Right lobe of liver (tissue), 6 donors: ENCODE measurements around the gene CROCC2. TPM values are rescaled to one million over a fixed set of nuclear protein-coding genes. Genes with fewer than 3 reads are reported as not detected.
A peak's percentile ranks its signal among the peaks of the same experiment; 100 is the strongest.

Source experiments
- ATAC-seq, 4 donors: fragments of 200-7000 bp; cut with Tn5 transposase; one replicate each; pipeline ENCODE4 v1.9.1; 2020; ENCODE audit warnings: mild to moderate bottlenecking in 4 of 4, moderate library complexity in 4 of 4
- DNase-seq, 3 donors: peaks; one replicate each; pipeline ENCODE4 v3.0.0-alpha.2; 2020
- H3K27ac ChIP-seq, 3 donors: fragments of 200-600 bp; one replicate each; pipeline ENCODE4 v1.8.0; 2022
- H3K27me3 ChIP-seq, 2 donors: fragments of 200-600 bp; one replicate each; pipeline ENCODE4 v1.8.0; 2022
- H3K36me3 ChIP-seq, 4 donors: fragments of 200-600 bp; sonication (generic) in 1 of 4; one replicate each; pipeline versions ENCODE4 v1.5.1 to v1.8.0; 2017 to 2022; ENCODE audit warnings: control low read depth in 1 of 4
- H3K4me1 ChIP-seq, 4 donors: fragments of 200-600 bp; sonication (generic) in 1 of 4; one replicate each; pipeline versions ENCODE4 v1.5.1 to v1.8.0; 2017 to 2022; ENCODE audit warnings: control low read depth in 1 of 4
- H3K4me3 ChIP-seq, 3 donors: fragments of 200-600 bp; one replicate each; pipeline ENCODE4 v1.8.0; 2022
- H3K9me3 ChIP-seq, 4 donors: fragments of 200-600 bp; sonication (generic) in 1 of 4; one replicate each; pipeline versions ENCODE4 v1.5.1 to v1.8.0; 2017 to 2022; ENCODE audit warnings: control low read depth in 1 of 4
- POLR2A ChIP-seq: fragments of 450-650 bp; IDR thresholded peaks from one replicate; pipeline ENCODE4 v1.6.1; 2017; ENCODE audit warnings: antibody characterized with exemption, mild to moderate bottlenecking
- WGBS: methylation state at CpG from one replicate; pipeline ENCODE4 v1.1.6; 2018; ENCODE audit warnings: low coverage, low lambda C conversion rate; ENCODE audit not compliant: insufficient coverage; ENCODE audit errors: missing lambda C conversion rate; 5-methylcytosine and 5-hydroxymethylcytosine counted together
- intact Hi-C, 2 donors: fragments of 100-400 bp; cut with DNase I; formaldehyde crosslinking; loops; one replicate each; pipeline versions ENCODE4 v1.11.2 to v1.14.1; 2022
- total RNA-seq, 6 experiments: library from RNA; depleted of rRNA in 2 of 6; stranded (reverse); fragments of >200 nt in 2 of 6; fragmentation: NEBNext Ultra II Directional in 3 of 6; extraction: Animal tissue kit (Norgen Biotek cat#: 25700) in 3 of 6; gene quantifications; one replicate each; pipeline versions ENCODE4 v1.1.0 to v1.2.4, GENCODE V29; 2016 to 2023
- TF ChIP-seq, protein P1 (sequence below), 4 donors: fragments of 200-600 bp in 3 of 4; fragments of 450-650 bp in 1 of 4; IDR thresholded peaks; one replicate each; pipeline versions ENCODE4 v1.5.1 to v1.8.0; 2016 to 2022; ENCODE audit warnings: antibody characterized with exemption in 4 of 4, mild to moderate bottlenecking in 2 of 4
- donor health status: DM: no; HTN: yes; CAD: no.
- donor health status: DM: no; HTN: no; CAD: no.
- donor health status: DM: no; HTN: no; CAD: no.
- donor health status: DM: no; HTN: yes; CAD: no.
- donor health status: DM: no; HTN: yes; CAD: no.

Gene CROCC2
- total RNA-seq, 6 experiments from 2014 or later = 0.06 to 0.15 (median 0.12) TPM; not detected in 1

DNA sequence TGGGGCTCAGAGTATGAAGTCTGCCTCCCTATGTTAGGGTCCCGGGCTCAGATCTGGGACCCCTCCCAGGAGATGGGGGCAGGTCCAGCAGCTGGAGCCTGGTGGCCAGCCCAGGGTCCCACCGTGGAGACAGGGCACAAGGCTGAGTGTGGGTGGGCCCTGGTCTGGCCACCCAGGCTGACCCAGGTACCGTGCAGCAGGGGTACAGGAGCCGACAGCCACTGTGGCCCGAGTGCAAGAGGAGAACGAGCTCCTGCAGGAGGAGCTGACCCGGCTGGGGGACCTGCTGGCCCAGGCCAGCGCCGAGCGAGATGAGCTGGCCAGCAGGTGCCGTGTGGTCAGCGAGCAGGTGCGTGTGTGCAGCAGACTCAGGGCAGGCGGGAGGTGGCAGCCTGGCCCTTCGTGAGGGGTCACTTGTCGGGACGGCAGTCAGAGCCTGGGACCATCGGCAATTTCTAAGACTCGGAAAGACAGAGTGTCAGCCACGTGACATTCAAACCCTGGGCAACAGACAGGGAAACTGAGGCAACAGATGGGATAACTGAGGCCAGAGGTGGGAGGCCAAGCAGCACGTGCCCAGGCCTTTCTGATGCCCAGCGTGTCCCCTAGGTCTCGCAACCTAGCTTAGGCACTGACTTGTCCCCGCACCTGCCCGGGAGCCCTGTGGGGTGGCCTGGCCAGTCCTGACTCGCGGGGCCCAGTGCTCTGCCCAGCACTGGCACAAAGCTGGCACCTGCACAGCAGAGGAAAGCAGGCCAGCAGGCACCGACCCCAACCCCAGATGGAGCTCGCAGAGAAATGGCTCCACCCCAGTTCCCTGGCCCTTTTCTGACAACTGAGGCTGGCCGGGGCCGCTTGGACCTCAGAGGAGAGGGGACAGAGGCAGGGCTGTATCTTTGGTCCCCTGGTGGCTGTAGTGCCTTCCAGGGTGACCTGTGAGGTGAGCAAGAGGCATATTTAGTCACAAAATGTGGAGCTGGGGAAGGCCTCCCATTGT, 13.9 kb downstream of the CROCC2 start:
- H3K4me1 ChIP-seq = no peaks in the 10 kb centered on the region
- ATAC-seq (no peak), DNase-seq (peak; percentile 7 to 45 (median 37))
- no peaks in the 10 kb centered on the region for H3K9me3 ChIP-seq
- no peak overlapping the region for H3K4me3 ChIP-seq
- intact Hi-C loops = loop anchor here in 1 of 2 donors (10.0 kb wide), 1 partner anchor 75 kb away; the partner anchor contains the start of gene SNED1
- H3K36me3 ChIP-seq = no peaks in the 10 kb centered on the region
- 100% methylated on average over 1 of the region's 31 CpGs for WGBS
- H3K27me3 ChIP-seq = no peaks in the 10 kb centered on the region
- no peak for TF ChIP-seq POLR2A
- TF ChIP-seq, protein P1, sequence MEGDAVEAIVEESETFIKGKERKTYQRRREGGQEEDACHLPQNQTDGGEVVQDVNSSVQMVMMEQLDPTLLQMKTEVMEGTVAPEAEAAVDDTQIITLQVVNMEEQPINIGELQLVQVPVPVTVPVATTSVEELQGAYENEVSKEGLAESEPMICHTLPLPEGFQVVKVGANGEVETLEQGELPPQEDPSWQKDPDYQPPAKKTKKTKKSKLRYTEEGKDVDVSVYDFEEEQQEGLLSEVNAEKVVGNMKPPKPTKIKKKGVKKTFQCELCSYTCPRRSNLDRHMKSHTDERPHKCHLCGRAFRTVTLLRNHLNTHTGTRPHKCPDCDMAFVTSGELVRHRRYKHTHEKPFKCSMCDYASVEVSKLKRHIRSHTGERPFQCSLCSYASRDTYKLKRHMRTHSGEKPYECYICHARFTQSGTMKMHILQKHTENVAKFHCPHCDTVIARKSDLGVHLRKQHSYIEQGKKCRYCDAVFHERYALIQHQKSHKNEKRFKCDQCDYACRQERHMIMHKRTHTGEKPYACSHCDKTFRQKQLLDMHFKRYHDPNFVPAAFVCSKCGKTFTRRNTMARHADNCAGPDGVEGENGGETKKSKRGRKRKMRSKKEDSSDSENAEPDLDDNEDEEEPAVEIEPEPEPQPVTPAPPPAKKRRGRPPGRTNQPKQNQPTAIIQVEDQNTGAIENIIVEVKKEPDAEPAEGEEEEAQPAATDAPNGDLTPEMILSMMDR (IDR thresholded peaks at IDR 0.05) = no peak
- no peak overlapping the region for H3K27ac ChIP-seq

DNA sequence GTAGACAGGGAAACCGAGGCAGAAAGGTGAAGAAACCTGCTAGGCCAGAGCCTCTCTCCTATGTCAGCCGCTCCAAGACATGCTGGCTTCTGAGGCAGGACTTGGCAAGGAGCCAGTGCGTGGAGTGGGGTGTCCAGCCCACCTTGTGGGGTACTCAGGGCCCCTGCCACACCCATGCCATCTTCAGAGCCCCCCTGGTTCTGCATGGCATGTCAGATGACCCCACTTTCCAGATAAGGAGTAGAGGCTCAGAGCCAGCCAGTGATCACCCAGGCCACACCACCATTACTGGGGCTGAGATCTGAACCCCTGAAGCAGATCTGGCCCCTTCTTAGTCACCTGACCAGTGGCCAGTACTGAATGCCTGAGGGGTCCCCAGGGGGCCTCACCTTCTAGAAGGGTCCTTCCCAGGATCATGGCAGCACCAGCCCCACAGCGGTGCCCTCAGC, 14.7 kb downstream of the CROCC2 start:
- H3K27ac ChIP-seq = no peak overlapping the region
- peak; percentile 20 to 43 (median 28) for DNase-seq
- no peak overlapping the region for H3K4me3 ChIP-seq
- no peak for ATAC-seq
- no peaks in the 10 kb centered on the region for H3K27me3 ChIP-seq
- no peaks in the 10 kb centered on the region for H3K36me3 ChIP-seq
- TF ChIP-seq, protein P1 (IDR thresholded peaks at IDR 0.05) = no peak
- TF ChIP-seq POLR2A = no peak
- H3K4me1 ChIP-seq = no peaks in the 10 kb centered on the region
- intact Hi-C loops = no loop called here
- no peaks in the 10 kb centered on the region for H3K9me3 ChIP-seq
- WGBS = no CpG with 5 or more reads among the region's 4 CpGs

DNA sequence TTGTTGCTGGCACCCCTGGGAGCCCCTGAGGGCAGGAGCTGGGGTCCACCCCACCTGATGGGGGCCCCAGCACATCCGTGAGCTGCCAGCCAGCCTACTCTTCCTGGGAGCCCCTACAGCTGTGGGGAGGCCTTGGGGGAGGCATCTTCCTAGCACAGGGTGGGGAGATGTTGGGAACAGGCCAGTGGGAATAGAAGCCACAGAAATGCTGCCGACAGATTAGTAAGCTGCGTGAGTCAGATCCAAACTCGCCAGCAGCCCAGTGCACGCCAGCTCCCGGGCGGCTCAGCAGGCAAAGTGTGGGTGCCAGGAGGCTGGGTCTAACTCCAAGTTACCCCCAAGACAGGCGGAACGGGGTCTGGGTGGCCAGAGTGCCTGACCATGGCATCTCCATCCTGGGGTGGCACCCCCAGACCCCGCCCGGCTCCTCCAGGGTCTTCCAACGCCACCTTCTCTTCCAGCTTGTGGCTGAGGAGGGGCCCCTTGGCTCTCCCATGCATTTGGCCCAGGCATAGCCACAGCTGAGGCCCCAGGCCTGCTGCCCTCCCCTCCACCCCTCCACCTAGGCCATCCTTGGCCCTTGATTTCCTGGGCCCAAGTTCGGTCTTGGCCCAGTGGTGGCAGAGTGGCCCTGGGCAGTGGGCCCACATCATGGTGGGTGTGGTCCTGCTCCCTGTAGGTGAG, 15.3 kb downstream of the CROCC2 start:
- Histone ChIP-seq H3K9me3 (no peaks in the 10 kb centered on the region), H3K27ac (no peak overlapping the region), H3K4me3 (no peak overlapping the region), H3K27me3 (no peaks in the 10 kb centered on the region), H3K4me1 (no peaks in the 10 kb centered on the region), H3K36me3 (no peaks in the 10 kb centered on the region)
- DNase-seq (peak; percentile 13 to 39 (median 39)), ATAC-seq (no peak)
- 90% methylated on average over 2 of the region's 13 CpGs for whole genome bisulfite sequencing
- intact Hi-C loops = no loop called here
- TF ChIP-seq, protein P1 (IDR thresholded peaks at IDR 0.05) = no peak
- no peak for TF ChIP-seq POLR2A

DNA sequence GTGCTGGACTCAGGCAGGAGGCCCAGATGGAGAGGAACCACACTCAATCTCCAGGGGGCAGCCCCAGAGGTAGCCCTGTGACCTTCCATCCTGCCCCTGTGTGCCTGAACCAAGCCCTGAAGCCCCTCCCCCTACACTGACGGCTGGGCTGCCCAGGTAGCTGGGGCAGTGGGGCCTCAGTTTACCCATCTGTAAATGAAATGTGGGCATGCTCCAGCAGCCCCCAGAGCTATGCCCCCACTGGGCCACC, 15.8 kb downstream of the CROCC2 start:
- ATAC-seq (no peak), DNase-seq (no peak)
- no peaks in the 10 kb centered on the region for H3K4me1 ChIP-seq
- no peak for TF ChIP-seq POLR2A
- TF ChIP-seq, protein P1 (IDR thresholded peaks at IDR 0.05) = no peak
- H3K9me3 ChIP-seq = no peaks in the 10 kb centered on the region
- H3K27me3 ChIP-seq = no peaks in the 10 kb centered on the region
- WGBS = no CpG with 5 or more reads among the region's 1 CpG
- H3K4me3 ChIP-seq = no peak overlapping the region
- H3K27ac ChIP-seq = no peak overlapping the region
- H3K36me3 ChIP-seq = no peaks in the 10 kb centered on the region
- intact Hi-C loops = no loop called here
